GM12878 (cell line): ENCODE measurements around the gene CABLES1.

Experiments used
- ATF3 ChIP-seq: IDR thresholded peaks from 2 replicates; pipeline ENCODE4 v1.6.1; 2011; ENCODE audit warnings: low read depth, mild to moderate bottlenecking, low read length, moderate library complexity, borderline replicate concordance; ENCODE audit errors: extremely low read depth
- BCLAF1 ChIP-seq: fragments of 450-650 bp; IDR thresholded peaks from 2 replicates; pipeline ENCODE4 v1.6.1; 2017; ENCODE audit warnings: antibody characterized with exemption, mild to moderate bottlenecking, moderate library complexity
- EGR1 ChIP-seq, 2 experiments: IDR thresholded peaks; 1 replicate in 1 of 2; 2 replicates in 1 of 2; pipeline ENCODE4 v1.6.1; 2011 to 2012; ENCODE audit warnings: low read depth in 2 of 2, low read length in 2 of 2, borderline replicate concordance in 1 of 2, mild to moderate bottlenecking in 1 of 2, moderate library complexity in 1 of 2
- FOXM1 ChIP-seq: IDR thresholded peaks from 2 replicates; pipeline ENCODE4 v1.6.1; 2012; ENCODE audit warnings: low read depth, mild to moderate bottlenecking, inconsistent platforms, low read length, moderate library complexity
- IKZF1 ChIP-seq: fragments of 450-650 bp; conservative IDR thresholded peaks from 2 replicates; pipeline ENCODE4 v1.6.1; 2017; ENCODE audit warnings: antibody characterized with exemption, mild to moderate bottlenecking
- KDM1A ChIP-seq: fragments of 200-600 bp; sonication (generic); IDR thresholded peaks from 2 replicates; pipeline ENCODE4 v1.6.1; 2016; ENCODE audit warnings: borderline replicate concordance
- NFXL1 ChIP-seq: fragments of 450-650 bp; IDR thresholded peaks from 2 replicates; pipeline ENCODE4 v1.6.1; 2017; ENCODE audit warnings: antibody characterized with exemption, mild to moderate bottlenecking, borderline replicate concordance
- PML ChIP-seq: IDR thresholded peaks from 2 replicates; pipeline ENCODE4 v1.6.1; 2012; ENCODE audit warnings: low read length, inconsistent platforms
- POLR2AphosphoS2 ChIP-seq: IDR thresholded peaks from 2 replicates; pipeline ENCODE4 v1.6.1; 2011; ENCODE audit warnings: low read depth, mild to moderate bottlenecking, low read length, improper control_type of control experiment, moderate library complexity
- RAD21 ChIP-seq: IDR thresholded peaks from 2 replicates; pipeline ENCODE4 v1.6.1; 2011; ENCODE audit warnings: mild to moderate bottlenecking, low read depth, low read length, moderate library complexity; ENCODE audit not compliant: insufficient read depth
- RFX5 ChIP-seq: IDR thresholded peaks from 2 replicates; pipeline ENCODE4 v1.6.1; 2011; ENCODE audit warnings: low read depth, low read length, improper control_type of control experiment
- SIN3A ChIP-seq: IDR thresholded peaks from 2 replicates; pipeline ENCODE4 v1.6.1; 2012; ENCODE audit warnings: low read depth, low read length, improper control_type of control experiment
- YY1 ChIP-seq: IDR thresholded peaks from 2 replicates; pipeline ENCODE4 v1.6.1; 2011; ENCODE audit warnings: low read depth, mild to moderate bottlenecking, low read length
- ZSCAN29 ChIP-seq: fragments of 450-650 bp; IDR thresholded peaks from 2 replicates; pipeline ENCODE4 v1.6.1; 2017; ENCODE audit warnings: mild to moderate bottlenecking, moderate library complexity

GRCh38 chr18:23138471-23138870 lies 3.2 kb downstream of the CABLES1 start:
- no peak for TF ChIP-seq POLR2AphosphoS2
- TF ChIP-seq PML: no peak
- TF ChIP-seq FOXM1: no peak
- TF ChIP-seq NFXL1: no peak
- TF ChIP-seq YY1: no peak
- TF ChIP-seq RFX5: no peak
- no peak for TF ChIP-seq EGR1 (IDR thresholded peaks at IDR 0.05; ENCODE audit: borderline replicate concordance in 1 of 2, low read depth in 2 of 2, low read length in 2 of 2)
- TF ChIP-seq IKZF1: no peak
- no peak for TF ChIP-seq ATF3
- no peak for TF ChIP-seq SIN3A
- TF ChIP-seq BCLAF1: no peak
- TF ChIP-seq KDM1A: no peak
- TF ChIP-seq ZSCAN29: no peak
- no peak for TF ChIP-seq RAD21
